Peyer's patch (tissue), 4 donors: ENCODE results near the gene SSUH2.

Experiments used
- CTCF ChIP-seq, 6 experiments: fragments of 450-650 bp in 4 of 6; fragments of 200-600 bp in 2 of 6; sonication (generic) in 1 of 6; IDR thresholded peaks; one replicate each; pipeline ENCODE4 v1.5.1; 2017 to 2019; ENCODE audit warnings: antibody characterized with exemption in 6 of 6, mild to moderate bottlenecking in 3 of 6, moderate library complexity in 1 of 6
- POLR2A ChIP-seq, 2 donors: fragments of 450-650 bp; IDR thresholded peaks; one replicate each; pipeline ENCODE4 v1.5.1; 2017; ENCODE audit warnings: antibody characterized with exemption in 2 of 2, mild to moderate bottlenecking in 2 of 2, moderate library complexity in 2 of 2

GRCh38 chr3:8650583-8651416 is 6.2 kb upstream of the SSUH2 start:
- TF ChIP-seq CTCF (IDR thresholded peaks at IDR 0.05), result no peak
- TF ChIP-seq POLR2A (IDR thresholded peaks at IDR 0.05), result no peak
